Body of pancreas (tissue), 4 donors: ENCODE results near the gene SLC12A5.

ENCODE experiments used
- CTCF ChIP-seq, 7 experiments: fragments of 450-650 bp in 4 of 7; fragments of 200-600 bp in 3 of 7; sonication (generic) in 3 of 7; IDR thresholded peaks; one replicate each; pipeline ENCODE4 v1.5.1; 2016 to 2019; ENCODE audit warnings: antibody characterized with exemption in 7 of 7
- POLR2A ChIP-seq, 3 donors: fragments of 450-650 bp; IDR thresholded peaks; one replicate each; pipeline ENCODE4 v1.6.1; 2016; ENCODE audit warnings: antibody characterized with exemption in 3 of 3, mild to moderate bottlenecking in 2 of 3

GRCh38 chr20:46077642-46078305 is 48.8 kb downstream of the SLC12A5 start:
- TF ChIP-seq CTCF (IDR thresholded peaks at IDR 0.05): no peak
- TF ChIP-seq POLR2A (IDR thresholded peaks at IDR 0.05): no peak
